ENCODE data around the gene TPRX1. TPM values are rescaled to one million over a fixed set of nuclear protein-coding genes. Genes with fewer than 3 reads are reported as not detected.

Gene TPRX1
- total RNA-seq, 1 donor from 2014 or later: not detected

- no peak overlapping the region for H3K27ac ChIP-seq
- no peak for DNase-seq (ENCODE audit: low spot score in 2 of 2)
- no peak for TF ChIP-seq CTCF (IDR thresholded peaks at IDR 0.05)
- no peaks in the 10 kb centered on the region for H3K27me3 ChIP-seq
- intact Hi-C loops (cut with DNase I): no loop called here
- peaks cover 16 to 18% of the 10 kb centered on the region in 2 donors for H3K36me3 ChIP-seq
- H3K4me3 ChIP-seq: no peak overlapping the region
- H3K4me1 ChIP-seq: no peaks in the 10 kb centered on the region
- no peaks in the 10 kb centered on the region for H3K9me3 ChIP-seq
Measured at GRCh38 chr19:47762151-47762550, 42.2 kb downstream of the TPRX1 start.

GRCh38 chr19:47761566-47761965 lies 42.8 kb downstream of the TPRX1 start:
- DNase-seq (ENCODE audit: low spot score in 2 of 2): no peak

GRCh38 chr19:47760632-47760999 lies 43.7 kb downstream of the TPRX1 start:
- Histone ChIP-seq H3K27ac (no peak overlapping the region), H3K4me1 (no peaks in the 10 kb centered on the region), H3K9me3 (no peaks in the 10 kb centered on the region), H3K4me3 (no peak overlapping the region), H3K36me3 (peaks cover 31 to 34% of the 10 kb centered on the region in 2 donors), H3K27me3 (no peaks in the 10 kb centered on the region)
- TF ChIP-seq CTCF (IDR thresholded peaks at IDR 0.05): no peak
- intact Hi-C loops (cut with DNase I): no loop called here
- no peak for DNase-seq (ENCODE audit: low spot score in 2 of 2)

More at GRCh38 chr19:47761566-47761965, 42.8 kb downstream of the TPRX1 start:
- Histone ChIP-seq H3K36me3 (peaks cover 22 to 24% of the 10 kb centered on the region in 2 donors), H3K27me3 (no peaks in the 10 kb centered on the region), H3K27ac (no peak overlapping the region), H3K9me3 (no peaks in the 10 kb centered on the region), H3K4me3 (no peak overlapping the region), H3K4me1 (no peaks in the 10 kb centered on the region)
- intact Hi-C loops (cut with DNase I): no loop called here
- TF ChIP-seq CTCF (IDR thresholded peaks at IDR 0.05): no peak

GRCh38 chr19:47758443-47758804 lies 45.9 kb downstream of the TPRX1 start:
- Histone ChIP-seq H3K4me3 (no peak overlapping the region), H3K36me3 (peaks cover 53 to 56% of the 10 kb centered on the region in 2 donors), H3K27ac (no peak overlapping the region), H3K27me3 (no peaks in the 10 kb centered on the region), H3K9me3 (no peaks in the 10 kb centered on the region), H3K4me1 (no peaks in the 10 kb centered on the region)
- no peak for TF ChIP-seq CTCF (IDR thresholded peaks at IDR 0.05)
- DNase-seq (ENCODE audit: low spot score in 2 of 2): no peak
- intact Hi-C loops (cut with DNase I): no loop called here

- Histone ChIP-seq H3K36me3 (peaks cover 59 to 62% of the 10 kb centered on the region in 2 donors), H3K4me1 (no peaks in the 10 kb centered on the region), H3K27ac (no peak overlapping the region), H3K4me3 (no peak overlapping the region), H3K27me3 (no peaks in the 10 kb centered on the region), H3K9me3 (no peaks in the 10 kb centered on the region)
- no peak for TF ChIP-seq CTCF (IDR thresholded peaks at IDR 0.05)
- intact Hi-C loops (cut with DNase I): no loop called here
- no peak for DNase-seq (ENCODE audit: low spot score in 2 of 2)
Measured at GRCh38 chr19:47757617-47758442, 46.5 kb downstream of the TPRX1 start.
